ENCODE measurements around the gene RSPH1. TPM values are rescaled to one million over a fixed set of nuclear protein-coding genes. Genes with fewer than 3 reads are reported as not detected.

RSPH1 gene
- total RNA-seq, 1 experiment from 2014 or later, result 2.6 TPM

DNA sequence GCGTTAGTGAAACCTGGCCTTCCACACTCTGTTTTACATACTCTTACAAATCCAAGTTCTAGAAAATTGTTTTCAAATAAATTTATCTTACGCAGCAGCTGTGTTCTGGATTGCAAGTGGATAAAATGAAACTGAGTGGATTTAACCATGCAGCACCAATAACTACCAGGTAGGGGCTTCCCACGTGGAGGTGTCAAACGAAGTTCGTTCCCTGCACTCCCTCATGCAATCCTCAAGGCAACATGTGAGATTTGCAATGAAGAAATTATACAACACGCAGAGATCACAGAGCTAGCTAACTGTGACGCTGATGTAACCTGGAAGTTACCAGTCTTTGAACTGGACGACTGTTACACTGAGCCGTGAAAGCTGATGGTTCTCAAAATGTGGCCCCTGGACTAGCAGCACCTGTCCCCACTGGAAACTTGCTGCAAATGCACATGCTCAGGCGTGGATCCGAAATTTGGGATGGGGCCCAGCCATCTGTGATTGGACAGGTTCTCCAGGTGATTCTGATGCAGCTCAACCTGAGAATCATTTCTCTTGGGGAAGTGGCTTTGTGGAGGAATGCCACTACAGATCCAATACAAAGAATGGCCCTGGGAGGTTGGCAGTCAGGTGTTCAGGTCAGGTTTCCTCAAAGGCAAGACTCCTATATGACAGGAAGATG lies 36.3 kb downstream of the RSPH1 start:
- in situ Hi-C loops (cut with HindIII; ENCODE audit: low pct_unique_long_range_greater_than_20kb, low sequenced_read_pairs), result no loop called here
- no peak for DNase-seq (ENCODE audit: low read depth)

DNA sequence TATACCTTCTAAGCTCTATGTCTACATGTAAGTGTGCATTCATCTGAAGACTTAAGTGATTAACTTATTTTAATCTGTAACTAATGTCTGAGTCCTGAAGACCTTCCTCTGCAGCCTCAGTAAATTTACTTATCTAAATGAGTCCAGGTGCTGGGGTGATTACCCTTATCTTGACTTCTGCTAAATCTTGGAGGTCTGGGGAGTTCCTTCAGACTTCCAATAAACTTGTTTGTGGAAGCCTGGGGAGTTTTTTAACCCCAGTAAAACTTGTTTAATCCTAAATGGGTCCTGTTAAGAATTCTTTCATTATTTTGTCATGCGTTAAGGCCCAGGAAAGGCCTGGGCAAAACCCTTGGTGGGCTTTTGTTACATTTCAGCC lies 37.0 kb downstream of the RSPH1 start:
- DNase-seq (ENCODE audit: low read depth), result no peak
- in situ Hi-C loops (cut with HindIII; ENCODE audit: low pct_unique_long_range_greater_than_20kb, low sequenced_read_pairs), result no loop called here

DNA sequence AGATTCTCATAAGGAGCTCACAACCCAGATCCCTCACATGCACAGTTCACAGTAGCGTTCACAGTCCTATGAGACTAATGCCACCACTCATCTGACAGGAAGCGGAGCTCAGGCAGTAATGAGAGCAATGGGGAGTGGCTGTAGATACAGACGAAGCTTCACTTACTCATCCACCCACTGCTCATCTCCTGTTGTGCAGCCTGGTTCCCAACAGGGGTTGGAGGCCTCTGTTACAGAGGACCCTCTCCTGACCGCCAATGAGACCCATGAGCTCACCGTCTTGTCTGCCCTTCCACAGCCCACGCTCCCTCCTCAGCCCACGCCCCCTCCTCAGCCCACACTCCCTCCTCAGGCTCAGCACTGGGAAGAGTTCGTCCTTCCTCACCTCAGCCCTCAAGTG lies 39.6 kb downstream of the RSPH1 start:
- in situ Hi-C loops (cut with HindIII; ENCODE audit: low pct_unique_long_range_greater_than_20kb, low sequenced_read_pairs), result no loop called here
- DNase-seq (ENCODE audit: low read depth), result no peak

DNA sequence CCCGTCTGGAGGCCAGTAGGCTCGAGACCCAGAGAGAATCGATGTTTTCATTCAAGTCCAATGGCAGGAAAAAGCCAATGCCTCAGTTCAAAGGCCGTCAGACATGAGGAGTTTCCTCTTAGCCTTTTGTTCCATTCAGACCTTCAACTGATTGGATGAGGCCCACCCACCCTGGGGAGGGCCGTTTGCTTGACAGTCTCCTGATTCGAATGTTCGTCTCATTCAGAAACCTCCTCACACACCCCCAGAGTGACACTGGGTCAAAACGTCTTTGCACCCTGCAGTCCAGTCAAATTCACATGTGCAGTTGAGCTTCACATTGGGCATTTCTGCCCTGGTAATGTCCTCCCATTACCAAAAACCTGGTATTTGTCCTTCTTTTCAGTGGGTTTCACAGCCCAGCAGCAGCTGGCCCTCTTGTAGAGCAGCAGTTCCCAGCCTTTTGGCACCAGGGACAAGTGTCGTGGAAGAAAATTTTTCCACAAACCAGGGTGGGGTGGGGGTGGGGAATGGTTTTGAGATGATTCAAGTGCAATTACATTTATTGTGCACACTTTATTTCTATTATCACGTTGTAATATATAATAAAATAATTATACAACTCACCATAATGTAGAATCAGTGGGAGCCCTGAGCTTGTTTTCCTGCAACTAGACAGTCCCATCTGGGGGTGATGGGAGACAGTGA lies 40.1 kb downstream of the RSPH1 start:
- in situ Hi-C loops (cut with HindIII; ENCODE audit: low pct_unique_long_range_greater_than_20kb, low sequenced_read_pairs), result no loop called here

DNA sequence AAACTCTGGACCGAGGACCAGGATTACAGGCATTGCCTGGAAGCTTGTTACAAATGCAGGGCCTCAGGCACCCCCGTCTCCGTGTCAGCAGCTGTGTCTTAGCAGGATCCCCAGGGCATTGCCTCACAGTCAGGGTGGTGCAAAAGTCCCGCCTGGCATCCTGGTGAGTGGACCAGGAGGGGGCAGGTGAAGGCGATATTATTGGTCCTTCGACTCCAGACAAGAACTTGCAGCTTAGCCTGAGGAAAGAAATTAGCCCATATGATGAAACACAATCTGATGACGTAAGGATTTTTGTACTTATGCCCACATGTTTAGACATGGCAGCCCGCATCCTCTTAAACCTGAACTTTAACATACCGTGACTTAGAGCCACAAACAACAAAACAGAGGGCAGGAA lies 40.8 kb downstream of the RSPH1 start:
- no peak for DNase-seq (ENCODE audit: low read depth)
- in situ Hi-C loops (cut with HindIII; ENCODE audit: low pct_unique_long_range_greater_than_20kb, low sequenced_read_pairs), result no loop called here

More for the DNA sequence above, 40.1 kb downstream of the RSPH1 start:
- no peak for DNase-seq (ENCODE audit: low read depth)

DNA sequence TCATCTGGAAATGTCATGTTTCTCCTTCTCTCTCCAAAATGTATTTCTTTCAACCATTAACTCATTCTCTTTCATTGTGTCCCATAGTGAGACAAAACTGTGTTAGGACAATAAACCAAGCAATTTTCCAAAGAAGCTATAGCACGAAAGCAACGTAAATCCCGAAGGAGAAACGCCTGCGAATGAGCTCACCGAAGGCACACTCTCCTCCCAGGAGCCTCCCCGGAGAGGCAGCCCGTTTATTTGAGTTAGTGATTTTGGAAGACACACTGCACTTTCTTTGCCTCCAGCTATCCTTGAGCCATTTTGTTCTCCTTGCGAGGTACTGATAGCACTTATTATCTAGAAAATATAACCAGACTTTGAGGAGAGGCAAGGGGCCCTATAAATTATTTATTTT lies 41.2 kb downstream of the RSPH1 start:
- in situ Hi-C loops (cut with HindIII; ENCODE audit: low pct_unique_long_range_greater_than_20kb, low sequenced_read_pairs), result no loop called here
- DNase-seq (ENCODE audit: low read depth), result no peak

DNA sequence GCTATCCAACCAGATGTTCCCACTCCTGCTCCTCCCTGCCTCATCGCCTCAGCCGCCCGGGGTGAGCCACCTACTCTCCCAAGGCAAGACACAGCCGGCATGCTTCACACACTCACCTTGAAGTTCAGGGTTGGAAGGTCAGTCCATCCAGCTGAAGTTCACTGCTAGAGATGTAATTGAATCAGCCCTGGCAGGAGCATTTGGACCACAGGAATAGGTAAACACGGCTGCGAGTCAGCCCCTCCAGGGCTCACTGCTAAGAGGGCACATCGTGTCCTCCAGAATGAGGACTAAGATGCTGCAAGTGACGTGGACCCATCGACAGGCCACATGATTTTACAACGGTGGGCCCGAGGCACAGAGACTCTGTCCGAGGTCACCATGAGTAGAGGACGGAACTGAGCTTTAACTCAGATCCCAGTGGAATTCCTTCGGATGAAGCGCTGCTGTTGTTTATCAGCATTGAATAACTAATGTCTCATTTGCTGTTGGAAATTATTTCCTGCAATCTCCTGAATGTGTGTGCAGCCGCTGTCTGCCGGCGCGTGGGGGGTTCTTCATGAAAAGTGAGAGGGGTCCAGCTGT lies 41.9 kb downstream of the RSPH1 start:
- no peak for DNase-seq (ENCODE audit: low read depth)
- in situ Hi-C loops (cut with HindIII; ENCODE audit: low pct_unique_long_range_greater_than_20kb, low sequenced_read_pairs), result no loop called here

DNA sequence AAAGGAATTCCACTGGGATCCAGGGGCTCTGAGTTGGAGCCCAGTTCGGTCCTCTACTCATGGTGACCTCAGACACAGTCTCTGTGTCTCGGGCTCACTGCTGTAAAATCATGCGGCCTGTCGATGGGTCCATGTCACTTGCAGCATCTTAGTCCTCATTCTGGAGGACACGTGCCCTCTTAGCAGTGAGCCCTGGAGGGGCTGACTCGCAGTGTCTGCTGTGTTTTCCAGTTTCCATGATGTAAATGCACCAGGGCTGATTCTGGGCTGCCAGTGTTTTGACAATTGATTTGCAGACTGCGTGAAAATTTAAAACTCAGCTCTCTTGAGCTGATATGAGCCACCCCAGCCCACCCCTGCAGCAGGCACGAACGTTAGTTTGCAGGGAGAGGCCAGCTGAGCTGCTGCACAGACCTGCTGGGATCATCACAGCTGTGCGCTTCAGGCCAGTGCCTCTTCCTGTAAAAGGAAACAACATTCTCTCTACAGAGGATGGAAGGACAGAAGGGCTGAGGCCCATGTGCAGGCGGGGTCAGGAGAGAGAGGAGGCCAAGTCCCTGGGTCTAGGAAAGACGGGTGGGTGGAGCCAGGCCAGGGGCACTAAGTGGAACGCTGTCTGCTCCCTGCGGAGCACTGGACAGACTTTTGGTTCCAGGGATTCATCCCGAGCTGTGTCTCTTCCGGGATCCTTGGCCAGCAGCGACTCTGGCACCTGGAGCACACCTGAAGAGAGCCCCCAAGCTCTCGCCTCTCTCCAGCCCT lies 42.6 kb downstream of the RSPH1 start:
- in situ Hi-C loops (cut with HindIII; ENCODE audit: low pct_unique_long_range_greater_than_20kb, low sequenced_read_pairs), result no loop called here
- DNase-seq (ENCODE audit: low read depth), result no peak

DNA sequence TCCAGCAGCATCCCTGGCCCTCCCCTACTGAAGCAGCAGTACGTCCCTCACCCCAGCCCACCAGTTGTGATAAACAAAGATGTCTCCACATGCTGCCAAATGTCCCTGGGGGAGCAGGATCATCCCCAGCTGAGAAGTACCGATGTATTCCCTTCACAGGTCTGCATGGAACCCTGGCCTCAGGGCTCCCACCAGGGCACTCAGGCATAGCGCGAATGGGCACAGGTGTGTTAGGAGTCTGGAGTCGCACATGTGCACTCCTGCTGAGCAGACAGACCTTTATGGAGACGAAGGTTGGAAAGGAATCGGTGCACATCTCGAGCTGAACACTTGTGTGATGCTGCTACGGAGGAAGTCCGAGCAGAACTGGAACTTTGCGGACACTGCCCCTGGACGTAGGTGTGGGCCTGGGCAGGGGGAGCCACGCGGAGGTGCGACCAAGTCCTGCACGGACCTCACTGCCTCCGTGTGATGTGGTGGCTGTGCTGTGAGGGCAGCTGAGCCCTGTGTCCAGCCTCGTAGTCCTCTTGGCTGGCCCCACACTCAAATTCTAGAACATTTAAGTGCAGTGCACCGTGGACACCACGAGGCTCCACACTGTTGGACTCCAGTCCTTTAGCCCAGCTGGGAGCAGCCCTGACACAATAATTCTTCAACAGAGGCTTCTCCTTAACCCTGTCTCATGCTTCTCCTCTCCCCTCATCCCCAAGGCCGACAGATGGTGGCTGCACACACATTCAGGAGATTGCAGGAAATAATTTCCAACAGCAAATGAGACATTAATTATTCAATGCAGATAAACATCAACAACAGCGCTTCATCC lies 43.4 kb downstream of the RSPH1 start:
- in situ Hi-C loops (cut with HindIII; ENCODE audit: low pct_unique_long_range_greater_than_20kb, low sequenced_read_pairs), result no loop called here
- no peak for DNase-seq (ENCODE audit: low read depth)

DNA sequence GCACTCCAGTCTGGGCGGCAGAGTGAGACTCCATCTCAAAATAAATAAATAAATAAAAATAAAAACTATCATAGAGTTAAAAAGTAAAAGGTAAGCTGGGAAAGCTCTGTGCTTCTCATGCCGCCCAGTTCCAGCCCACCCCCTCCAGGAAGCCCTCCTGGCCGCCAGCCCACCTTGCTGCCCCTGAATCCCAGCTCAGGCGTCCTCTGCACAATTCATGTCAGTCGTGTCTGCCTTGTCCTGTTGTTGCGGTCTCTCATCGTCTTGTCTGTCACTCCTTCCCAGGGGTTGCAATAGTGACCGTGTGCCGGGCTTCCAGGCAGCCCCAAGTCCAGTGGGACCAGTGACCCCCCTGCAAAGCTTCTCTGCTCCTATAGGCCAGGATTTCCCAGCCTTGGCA lies 44.1 kb downstream of the RSPH1 start:
- DNase-seq (ENCODE audit: low read depth), result no peak
- in situ Hi-C loops (cut with HindIII; ENCODE audit: low pct_unique_long_range_greater_than_20kb, low sequenced_read_pairs), result no loop called here

DNA sequence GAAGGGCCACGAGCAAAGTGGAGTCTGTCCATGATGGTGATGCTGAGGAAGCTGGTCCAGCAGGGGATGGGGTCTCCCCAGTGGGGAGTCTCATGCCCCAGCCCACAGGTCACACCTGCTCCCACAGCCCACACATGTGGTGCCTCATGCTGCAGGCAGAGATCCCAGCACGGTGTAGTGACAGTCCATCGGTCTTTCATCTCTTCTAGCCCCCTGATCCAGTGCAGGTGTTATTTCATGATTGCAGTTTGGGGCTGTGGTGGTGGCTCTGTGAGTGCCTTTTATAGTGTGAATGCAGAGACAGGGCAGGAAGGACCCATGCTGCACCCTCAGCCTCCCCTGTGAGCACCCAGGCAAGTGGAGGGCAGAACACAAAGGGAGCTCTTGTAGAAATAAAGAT lies 47.3 kb downstream of the RSPH1 start:
- in situ Hi-C loops (cut with HindIII; ENCODE audit: low pct_unique_long_range_greater_than_20kb, low sequenced_read_pairs), result no loop called here
- no peak for DNase-seq (ENCODE audit: low read depth)

DNA sequence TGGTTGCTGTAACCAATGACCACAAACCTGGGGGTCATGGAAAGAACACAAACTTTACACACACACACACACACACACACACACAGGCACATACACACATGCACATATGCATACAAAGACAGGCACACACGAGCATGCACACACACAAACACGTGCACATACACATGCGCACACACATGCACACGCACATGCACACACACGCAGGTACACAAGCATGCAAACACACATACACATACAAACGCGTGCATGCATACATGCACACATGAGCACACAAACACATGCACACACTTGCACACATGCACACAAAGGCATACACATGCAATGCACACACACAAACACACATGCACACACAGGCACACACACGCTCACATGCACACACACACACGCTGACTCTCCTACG lies 48.3 kb downstream of the RSPH1 start:
- in situ Hi-C loops (cut with HindIII; ENCODE audit: low pct_unique_long_range_greater_than_20kb, low sequenced_read_pairs), result no loop called here
- no peak for DNase-seq (ENCODE audit: low read depth)

DNA sequence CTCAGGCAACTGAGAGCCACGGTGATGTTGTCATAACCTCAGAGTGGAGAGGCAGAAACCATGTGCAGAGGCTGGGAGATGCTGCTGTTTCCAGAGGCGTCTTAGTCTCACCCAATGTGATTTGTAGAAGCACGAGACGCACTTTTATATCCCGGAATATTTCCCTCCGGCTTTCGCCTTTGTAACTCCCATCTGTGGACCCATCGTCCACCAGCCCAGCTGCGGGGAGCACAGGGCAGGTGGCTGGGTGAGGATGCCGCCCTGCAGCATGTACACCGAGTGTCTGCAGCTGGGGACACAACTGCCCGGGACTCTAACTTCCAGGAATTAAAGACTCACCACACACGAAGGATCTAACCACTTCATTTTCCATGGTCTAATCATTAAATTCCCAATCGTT lies 48.8 kb downstream of the RSPH1 start:
- in situ Hi-C loops (cut with HindIII; ENCODE audit: low pct_unique_long_range_greater_than_20kb, low sequenced_read_pairs), result no loop called here
- no peak for DNase-seq (ENCODE audit: low read depth)

DNA sequence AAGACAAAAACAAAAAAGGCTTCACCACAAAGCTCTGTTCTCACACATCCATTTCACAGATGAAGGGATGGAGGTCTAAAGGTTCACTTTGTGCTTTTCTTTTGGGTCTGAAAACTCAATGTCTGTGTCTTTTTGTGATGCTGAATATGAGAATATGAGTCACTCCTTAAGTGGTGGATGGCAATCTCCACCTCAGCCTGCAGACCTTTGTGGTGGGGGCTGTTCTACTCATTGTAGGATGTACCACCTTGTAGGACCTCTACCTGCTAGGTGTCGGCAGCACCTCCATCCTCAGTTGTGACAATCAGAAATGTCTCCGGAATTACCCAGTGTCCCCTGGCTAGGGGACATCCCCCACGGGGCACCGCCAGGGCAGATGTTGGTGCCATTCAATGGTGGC lies 49.5 kb downstream of the RSPH1 start:
- in situ Hi-C loops (cut with HindIII; ENCODE audit: low pct_unique_long_range_greater_than_20kb, low sequenced_read_pairs), result no loop called here
- no peak for DNase-seq (ENCODE audit: low read depth)

DNA sequence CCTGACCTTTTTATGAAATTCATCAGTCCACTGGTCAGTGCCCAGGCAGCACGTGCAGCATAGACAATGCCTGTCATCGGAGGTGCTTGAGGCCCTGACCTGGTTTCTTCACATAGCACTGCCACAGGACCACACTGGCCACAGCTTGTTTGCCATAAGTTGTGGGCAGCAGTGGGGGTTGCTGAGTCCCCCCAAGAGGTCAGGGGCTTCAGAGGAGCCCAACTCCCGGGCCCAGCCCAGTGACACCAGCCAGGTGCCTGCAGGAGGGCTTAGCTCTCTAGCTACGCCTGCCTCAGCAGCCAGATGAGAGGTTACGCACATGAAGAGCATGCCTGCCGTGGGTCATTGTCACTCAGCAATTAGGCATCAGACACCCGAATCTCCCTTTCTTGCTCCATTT lies 50.7 kb downstream of the RSPH1 start:
- no peak for DNase-seq (ENCODE audit: low read depth)
- in situ Hi-C loops (cut with HindIII; ENCODE audit: low pct_unique_long_range_greater_than_20kb, low sequenced_read_pairs), result no loop called here

DNA sequence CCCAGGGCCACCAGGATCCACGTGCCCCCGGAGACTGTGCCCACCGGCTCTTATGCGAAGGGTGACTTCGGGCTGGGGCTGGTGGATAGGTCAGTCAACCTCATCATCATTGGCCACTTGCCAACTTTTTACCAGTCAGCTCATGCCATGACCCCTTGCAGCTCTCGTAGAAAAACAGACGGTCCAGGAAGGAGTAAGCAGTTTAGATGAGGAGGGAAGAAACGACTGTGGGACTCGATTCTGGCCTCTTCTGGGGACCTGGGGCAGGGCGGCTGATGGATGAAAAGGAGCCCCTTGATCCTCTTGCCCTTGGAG lies 51.3 kb downstream of the RSPH1 start:
- in situ Hi-C loops (cut with HindIII; ENCODE audit: low pct_unique_long_range_greater_than_20kb, low sequenced_read_pairs), result no loop called here

DNA sequence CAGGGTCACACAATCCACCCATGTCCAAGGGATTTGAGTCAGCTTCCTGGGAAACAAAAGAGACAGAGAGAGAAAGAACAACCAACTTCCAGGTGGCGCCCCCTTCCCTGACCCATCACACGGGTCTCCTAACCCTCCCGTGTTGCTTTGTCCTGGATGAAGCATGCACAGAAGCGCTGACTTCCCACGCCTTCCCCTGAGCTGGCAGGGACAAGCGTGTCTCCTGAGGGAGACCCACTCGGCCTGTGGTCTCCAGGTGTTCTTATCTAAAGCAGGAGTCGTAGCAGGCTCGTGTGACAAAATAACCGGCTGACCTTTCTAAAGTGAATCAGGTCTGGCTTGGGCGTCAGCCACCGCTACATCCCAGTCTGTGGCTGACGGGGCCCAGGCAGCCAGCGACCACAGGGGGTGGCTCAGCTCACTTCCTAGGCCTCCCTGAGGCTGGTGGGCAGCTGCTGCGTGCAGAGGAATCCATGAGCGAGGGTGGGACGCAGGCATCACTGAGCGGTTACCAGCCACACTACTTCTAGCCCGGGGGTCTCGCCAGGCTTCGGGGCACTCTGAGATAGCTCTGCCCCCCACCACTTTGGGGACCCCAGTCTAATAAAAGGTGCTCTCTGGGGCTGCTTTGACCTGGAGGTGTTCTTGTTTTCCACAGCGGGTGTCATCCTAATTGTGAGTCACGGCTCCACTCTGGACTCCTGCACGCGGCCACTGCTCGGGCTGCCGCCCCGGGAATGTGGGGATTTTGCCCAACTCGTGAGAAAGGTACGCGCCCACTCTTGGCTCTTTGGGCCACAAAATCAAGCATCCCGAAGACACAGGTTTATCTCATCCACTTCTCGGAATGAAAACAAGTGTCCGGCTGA lies 51.9 kb downstream of the RSPH1 start:
- in situ Hi-C loops (cut with HindIII; ENCODE audit: low pct_unique_long_range_greater_than_20kb, low sequenced_read_pairs), result no loop called here
- DNase-seq (ENCODE audit: low read depth), result no peak

More for the DNA sequence above, 51.3 kb downstream of the RSPH1 start:
- DNase-seq (ENCODE audit: low read depth), result no peak
